ENCODE data around the gene LRAT.
"Not testable (repeated sequence)": the region's sequence is repeated elsewhere in the genome, so short reads cannot be mapped to it uniquely, and the experiment has no call there.

Gene LRAT

GRCh38 chr4:154743683-154744340 is at the start of gene LRAT:
LRAT (plus strand) TSS chr4:154744000; CDS start chr4:154744327, 327 bp downstream.
- Mint-ChIP-seq H3K36me3 (ENCODE audit: low read depth) (no peaks in the 10 kb centered on the region), H3K4me1 (ENCODE audit: low read depth) (peaks cover 25% of the 10 kb centered on the region), H3K9me3 (no peaks in the 10 kb centered on the region), H3K27ac (no peak within 1 kb of the TSS), H3K27me3 (peaks cover 67% of the 10 kb centered on the region), H3K4me3 (peak within 1 kb of the TSS; percentile 83)
- intact Hi-C loops (cut with micrococcal nuclease), result no loop called here

GRCh38 chr4:154707877-154708276 is 35.9 kb upstream of the LRAT start:
- Mint-ChIP-seq H3K27me3 (no peaks in the 10 kb centered on the region), H3K4me1 (ENCODE audit: low read depth) (no peaks in the 10 kb centered on the region), H3K4me3 (no peak overlapping the region), H3K36me3 (ENCODE audit: low read depth) (no peaks in the 10 kb centered on the region), H3K9me3 (no peaks in the 10 kb centered on the region), H3K27ac (no peak overlapping the region)
- intact Hi-C loops (cut with micrococcal nuclease), result no loop called here

- Mint-ChIP-seq H3K27me3 (no peaks in the 10 kb centered on the region), H3K4me3 (no peak overlapping the region), H3K4me1 (ENCODE audit: low read depth) (no peaks in the 10 kb centered on the region), H3K9me3 (no peaks in the 10 kb centered on the region), H3K27ac (no peak overlapping the region), H3K36me3 (ENCODE audit: low read depth) (no peaks in the 10 kb centered on the region)
- intact Hi-C loops (cut with micrococcal nuclease), result no loop called here
Measured at GRCh38 chr4:154709550-154709949, 34.2 kb upstream of the LRAT start.

GRCh38 chr4:154711522-154711921 is 32.3 kb upstream of the LRAT start:
- Mint-ChIP-seq H3K4me3 (no peak overlapping the region), H3K27me3 (no peaks in the 10 kb centered on the region), H3K9me3 (no peaks in the 10 kb centered on the region), H3K27ac (no peak overlapping the region), H3K4me1 (ENCODE audit: low read depth) (no peaks in the 10 kb centered on the region), H3K36me3 (ENCODE audit: low read depth) (no peaks in the 10 kb centered on the region)
- intact Hi-C loops (cut with micrococcal nuclease), result no loop called here

GRCh38 chr4:154714339-154715040 is 29.3 kb upstream of the LRAT start:
- H3K36me3 Mint-ChIP-seq (ENCODE audit: low read depth), result no peaks in the 10 kb centered on the region
- intact Hi-C loops (cut with micrococcal nuclease), result no loop called here
- H3K4me3 Mint-ChIP-seq, result no peak overlapping the region
- no peaks in the 10 kb centered on the region for H3K4me1 Mint-ChIP-seq (ENCODE audit: low read depth)
- H3K27me3 Mint-ChIP-seq, result no peaks in the 10 kb centered on the region
- H3K27ac Mint-ChIP-seq, result no peak overlapping the region
- H3K9me3 Mint-ChIP-seq, result no peaks in the 10 kb centered on the region

- no peaks in the 10 kb centered on the region for H3K27me3 Mint-ChIP-seq
- intact Hi-C loops (cut with micrococcal nuclease), result no loop called here
- H3K36me3 Mint-ChIP-seq (ENCODE audit: low read depth), result no peaks in the 10 kb centered on the region
- H3K27ac Mint-ChIP-seq, result no peak overlapping the region
- no peaks in the 10 kb centered on the region for H3K4me1 Mint-ChIP-seq (ENCODE audit: low read depth)
- H3K9me3 Mint-ChIP-seq, result no peaks in the 10 kb centered on the region
- H3K4me3 Mint-ChIP-seq, result no peak overlapping the region
Measured at GRCh38 chr4:154719087-154719486, 24.7 kb upstream of the LRAT start.

GRCh38 chr4:154720123-154720522 is 23.7 kb upstream of the LRAT start:
- Mint-ChIP-seq H3K4me3 (no peak overlapping the region), H3K36me3 (ENCODE audit: low read depth) (no peaks in the 10 kb centered on the region), H3K27ac (no peak overlapping the region), H3K27me3 (no peaks in the 10 kb centered on the region), H3K9me3 (no peaks in the 10 kb centered on the region), H3K4me1 (ENCODE audit: low read depth) (no peaks in the 10 kb centered on the region)
- intact Hi-C loops (cut with micrococcal nuclease), result no loop called here

GRCh38 chr4:154720618-154721267 is 23.1 kb upstream of the LRAT start:
- Mint-ChIP-seq H3K27ac (no peak overlapping the region), H3K4me1 (ENCODE audit: low read depth) (no peaks in the 10 kb centered on the region)
- intact Hi-C loops (cut with micrococcal nuclease), result no loop called here

GRCh38 chr4:154722262-154722661 is 21.5 kb upstream of the LRAT start:
- Mint-ChIP-seq H3K27ac (no peak overlapping the region), H3K9me3 (no peaks in the 10 kb centered on the region), H3K27me3 (no peaks in the 10 kb centered on the region), H3K4me1 (ENCODE audit: low read depth) (no peaks in the 10 kb centered on the region), H3K4me3 (no peak overlapping the region), H3K36me3 (ENCODE audit: low read depth) (no peaks in the 10 kb centered on the region)
- intact Hi-C loops (cut with micrococcal nuclease), result no loop called here

More at GRCh38 chr4:154720618-154721267, 23.1 kb upstream of the LRAT start:
- no peaks in the 10 kb centered on the region for H3K36me3 Mint-ChIP-seq (ENCODE audit: low read depth)
- no peaks in the 10 kb centered on the region for H3K9me3 Mint-ChIP-seq
- no peaks in the 10 kb centered on the region for H3K27me3 Mint-ChIP-seq
- no peak overlapping the region for H3K4me3 Mint-ChIP-seq

GRCh38 chr4:154723601-154724000 is 20.2 kb upstream of the LRAT start:
- H3K4me1 Mint-ChIP-seq (ENCODE audit: low read depth); H3K4me3 Mint-ChIP-seq; H3K9me3 Mint-ChIP-seq; intact Hi-C loops (cut with micrococcal nuclease); H3K27ac Mint-ChIP-seq; H3K36me3 Mint-ChIP-seq (ENCODE audit: low read depth); H3K27me3 Mint-ChIP-seq: not testable (repeated sequence)

GRCh38 chr4:154727540-154727939 is 16.3 kb upstream of the LRAT start:
- H3K36me3 Mint-ChIP-seq (ENCODE audit: low read depth), result no peaks in the 10 kb centered on the region
- no peaks in the 10 kb centered on the region for H3K9me3 Mint-ChIP-seq
- H3K27ac Mint-ChIP-seq, result no peak overlapping the region
- intact Hi-C loops (cut with micrococcal nuclease), result no loop called here
- no peak overlapping the region for H3K4me3 Mint-ChIP-seq
- no peaks in the 10 kb centered on the region for H3K27me3 Mint-ChIP-seq
- H3K4me1 Mint-ChIP-seq (ENCODE audit: low read depth), result no peaks in the 10 kb centered on the region

GRCh38 chr4:154731756-154732155 is 12.0 kb upstream of the LRAT start:
- no peak overlapping the region for H3K4me3 Mint-ChIP-seq
- intact Hi-C loops (cut with micrococcal nuclease), result no loop called here
- H3K36me3 Mint-ChIP-seq (ENCODE audit: low read depth), result no peaks in the 10 kb centered on the region
- H3K27ac Mint-ChIP-seq, result no peak overlapping the region
- peaks cover 2% of the 10 kb centered on the region for H3K27me3 Mint-ChIP-seq
- H3K9me3 Mint-ChIP-seq, result no peaks in the 10 kb centered on the region
- no peaks in the 10 kb centered on the region for H3K4me1 Mint-ChIP-seq (ENCODE audit: low read depth)

GRCh38 chr4:154732669-154733068 is 11.1 kb upstream of the LRAT start:
- peaks cover 2% of the 10 kb centered on the region for H3K27me3 Mint-ChIP-seq
- intact Hi-C loops (cut with micrococcal nuclease), result no loop called here
- H3K9me3 Mint-ChIP-seq, result no peaks in the 10 kb centered on the region
- H3K4me3 Mint-ChIP-seq, result no peak overlapping the region
- no peaks in the 10 kb centered on the region for H3K36me3 Mint-ChIP-seq (ENCODE audit: low read depth)
- no peaks in the 10 kb centered on the region for H3K4me1 Mint-ChIP-seq (ENCODE audit: low read depth)
- no peak overlapping the region for H3K27ac Mint-ChIP-seq

GRCh38 chr4:154736770-154737169 is 7.0 kb upstream of the LRAT start:
- Mint-ChIP-seq H3K9me3 (no peaks in the 10 kb centered on the region), H3K4me3 (no peak overlapping the region), H3K36me3 (ENCODE audit: low read depth) (no peaks in the 10 kb centered on the region), H3K27ac (no peak overlapping the region), H3K27me3 (peaks cover 20% of the 10 kb centered on the region), H3K4me1 (ENCODE audit: low read depth) (peaks cover 1% of the 10 kb centered on the region)
- intact Hi-C loops (cut with micrococcal nuclease), result no loop called here
